PC-9 (cell line): ENCODE results near the gene PTGIR. TPM values are rescaled to one million over a fixed set of nuclear protein-coding genes. Genes with fewer than 3 reads are reported as not detected.

Experiments
- BruUV-seq: library from RNA; stranded (reverse); fragments of 400-500 nt; replicated peaks from 2 replicates; lab custom pipeline; 2021; lab: Mats Ljungman, UMichigan
- CTCF ChIA-PET: fragments of 300-600 bp; sonication (Branson Sonifier 250); formaldehyde crosslinking; loops from one replicate; lab custom pipeline; 2022; ENCODE audit warnings: antibody characterized with exemption; lab: Charles Lee
- POLR2A ChIA-PET: fragments of 300-600 bp; sonication (Branson Sonifier 250); formaldehyde crosslinking; loops from one replicate; lab custom pipeline; 2022; ENCODE audit warnings: antibody characterized with exemption; ENCODE audit not compliant: unreplicated experiment; lab: Charles Lee
- DNase-seq, 2 experiments: peaks; one replicate each; pipeline versions ENCODE4 v3.0.0 to v3.0.0-alpha.2; 2015 to 2022; ENCODE audit warnings: mixed read lengths in 1 of 2
- H2AFZ ChIP-seq: fragments of 200-600 bp; sonication (generic); 2 replicates; pipeline ENCODE4 v1.8.1; 2017; ENCODE audit warnings: antibody characterized with exemption
- H3F3A ChIP-seq: fragments of 200-600 bp; sonication (generic); 2 replicates; pipeline ENCODE4 v1.8.1; 2017; ENCODE audit warnings: antibody characterized with exemption, mild to moderate bottlenecking, low read depth; ENCODE audit not compliant: insufficient read depth
- H3K27ac ChIP-seq: fragments of 200-600 bp; sonication (generic); 2 replicates; pipeline ENCODE4 v1.6.1; 2016; ENCODE audit warnings: mixed run types
- H3K27me3 ChIP-seq: fragments of 200-600 bp; sonication (generic); 2 replicates; pipeline ENCODE4 v1.6.1; 2016; ENCODE audit warnings: low read depth, mixed run types; ENCODE audit not compliant: insufficient read depth
- H3K36me3 ChIP-seq: fragments of 200-600 bp; sonication (generic); 2 replicates; pipeline ENCODE4 v1.6.1; 2016; ENCODE audit warnings: low read depth, mixed run types
- H3K4me1 ChIP-seq: fragments of 200-600 bp; sonication (generic); replicated peaks from 2 replicates; pipeline ENCODE4 v1.6.1; 2016; ENCODE audit warnings: mixed run types; ENCODE audit not compliant: insufficient read depth
- H3K4me2 ChIP-seq: fragments of 200-600 bp; sonication (generic); 2 replicates; pipeline ENCODE4 v1.6.1; 2017; ENCODE audit warnings: mixed run types
- H3K4me3 ChIP-seq: fragments of 200-600 bp; sonication (generic); 2 replicates; pipeline ENCODE4 v1.6.1; 2016; ENCODE audit warnings: mixed run types
- H3K79me2 ChIP-seq: fragments of 200-600 bp; sonication (generic); 2 replicates; pipeline ENCODE4 v1.6.1; 2017; ENCODE audit warnings: low read depth, mixed run types
- H3K9me2 ChIP-seq: fragments of 200-600 bp; sonication (generic); 2 replicates; pipeline ENCODE4 v1.8.1; 2017; ENCODE audit warnings: mild to moderate bottlenecking; ENCODE audit not compliant: insufficient read depth
- H3K9me3 ChIP-seq: fragments of 200-600 bp; sonication (generic); 2 replicates; pipeline ENCODE4 v1.8.1; 2016; ENCODE audit warnings: low read depth; ENCODE audit not compliant: insufficient read depth
- H4K20me1 ChIP-seq: fragments of 200-600 bp; sonication (generic); 2 replicates; pipeline ENCODE4 v1.8.1; 2017; ENCODE audit not compliant: insufficient read depth
- CTCF ChIP-seq: fragments of 200-600 bp; sonication (generic); conservative IDR thresholded peaks from 2 replicates; pipeline ENCODE4 v1.6.1; 2017; ENCODE audit warnings: mixed run types, antibody characterized with exemption, mild to moderate bottlenecking, moderate library complexity
- EZH2 ChIP-seq: fragments of 200-600 bp; sonication (generic); IDR thresholded peaks from 2 replicates; pipeline ENCODE4 v1.8.0; 2017; ENCODE audit warnings: antibody characterized with exemption, low read depth
- intact Hi-C: fragments of 100-400 bp; cut with micrococcal nuclease; formaldehyde crosslinking; loops from one replicate; pipeline ENCODE4 v1.10.0; 2022; ENCODE audit not compliant: unreplicated experiment
- total RNA-seq: library from RNA; stranded (reverse); gene quantifications from 2 replicates; pipeline ENCODE4 v1.2.3, GENCODE V29; 2021

The PTGIR gene
- total RNA-seq, 1 experiment from 2014 or later = 0.28 TPM

GRCh38 chr19:46603752-46604231, 21.1 kb downstream of the PTGIR start:
- intact Hi-C loops = no loop called here
- no peaks in the 10 kb centered on the region for H3K9me2 ChIP-seq
- H3K27me3 ChIP-seq = no peaks in the 10 kb centered on the region
- TF ChIP-seq CTCF (no peak), EZH2 (no peak)
- peaks cover 10% of the 10 kb centered on the region; the same call in 1 of the 2 replicates for H3K36me3 ChIP-seq
- H3F3A ChIP-seq = peaks cover 4% of the 10 kb centered on the region; the same call in 1 of the 2 replicates
- no peaks in the 10 kb centered on the region for H3K9me3 ChIP-seq
- H4K20me1 ChIP-seq = no peaks in the 10 kb centered on the region
- no peak overlapping the region for H3K27ac ChIP-seq
- ChIA-PET CTCF (no interaction called here), POLR2A (no interaction called here)
- no peak overlapping the region for H3K4me3 ChIP-seq
- no peak overlapping the region for H2AFZ ChIP-seq
- DNase-seq = no peak
- no peak overlapping the region for H3K4me2 ChIP-seq
- BruUV-seq = no TSS peak
- peaks cover 12% of the 10 kb centered on the region; the same call in 1 of the 2 replicates for H3K4me1 ChIP-seq
- peaks cover 35% of the 10 kb centered on the region for H3K79me2 ChIP-seq

- H3K9me2 ChIP-seq = no peaks in the 10 kb centered on the region
- H3K4me1 ChIP-seq = peaks cover 12% of the 10 kb centered on the region; the same call in 1 of the 2 replicates
- H3F3A ChIP-seq = peaks cover 4% of the 10 kb centered on the region; the same call in 1 of the 2 replicates
- H4K20me1 ChIP-seq = no peaks in the 10 kb centered on the region
- H3K4me3 ChIP-seq = no peak overlapping the region
- POLR2A ChIA-PET = no interaction called here
- no peaks in the 10 kb centered on the region for H3K9me3 ChIP-seq
- CTCF ChIA-PET = no interaction called here
- 0 out of 2 replicates have a peak overlapping the region, but pooled peaks have one; percentile 89 for H3K4me2 ChIP-seq
- H3K27me3 ChIP-seq = no peaks in the 10 kb centered on the region
- peaks cover 7% of the 10 kb centered on the region; the same call in 1 of the 2 replicates for H3K36me3 ChIP-seq
- H3K79me2 ChIP-seq = peaks cover 35% of the 10 kb centered on the region
- TSS peak; percentile 22 for BruUV-seq
- no peak overlapping the region for H3K27ac ChIP-seq
- H2AFZ ChIP-seq = no peak overlapping the region
- intact Hi-C loops = no loop called here
- no peak for DNase-seq
- TF ChIP-seq CTCF (no peak), EZH2 (no peak)
Measured at GRCh38 chr19:46603195-46603637, 21.7 kb downstream of the PTGIR start.

DNA sequence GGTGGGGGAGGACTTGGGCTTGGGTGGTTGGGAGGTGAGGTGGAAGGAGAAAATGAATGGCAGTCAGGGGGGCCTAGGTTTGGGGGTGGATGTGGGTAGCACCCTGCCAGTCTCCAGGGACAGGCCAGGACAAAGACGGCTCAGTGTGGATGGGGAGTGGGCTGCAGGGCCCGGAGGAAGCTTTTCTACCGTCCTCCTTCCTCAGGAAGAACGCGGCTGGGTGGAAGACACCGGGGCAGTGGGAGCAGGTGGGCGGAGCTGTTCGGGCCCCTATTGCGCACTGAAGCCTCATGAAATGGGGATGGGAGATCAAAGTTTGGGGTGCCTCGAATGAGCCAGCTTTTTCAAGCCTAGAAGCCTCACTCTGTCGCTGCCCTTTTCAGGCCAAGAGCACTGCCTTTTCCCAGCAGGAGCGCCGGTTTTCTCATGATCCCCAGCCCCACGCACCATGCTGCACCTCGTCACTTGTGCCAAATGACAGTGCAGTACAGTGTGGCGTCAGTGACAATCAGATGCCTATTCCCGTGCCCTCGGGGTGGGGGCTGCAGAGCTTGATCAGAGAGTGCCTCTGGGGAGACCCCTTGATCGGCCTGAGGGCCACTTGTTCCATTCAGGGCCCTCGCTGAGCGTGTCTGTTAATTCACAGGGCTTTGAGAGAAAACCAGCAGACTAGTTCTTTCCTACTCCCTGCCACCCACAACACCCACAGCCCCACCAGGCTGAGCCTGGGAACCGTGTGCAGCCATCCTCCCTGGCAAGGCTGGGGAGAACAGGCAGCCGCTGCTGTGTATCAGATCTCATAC, 22.3 kb downstream of the PTGIR start:
- ChIA-PET POLR2A (no interaction called here), CTCF (interaction anchor here (0.9 to 2.6 kb wide), 2 partner anchors 11 to 59 kb away, joined by 4 to 11 read pairs; no protein-coding TSS in a partner anchor)
- intact Hi-C loops = no loop called here
- H3K36me3 ChIP-seq = peaks cover 7% of the 10 kb centered on the region; the same call in 1 of the 2 replicates
- peaks cover 4% of the 10 kb centered on the region; the same call in 1 of the 2 replicates for H3F3A ChIP-seq
- no peak overlapping the region for H2AFZ ChIP-seq
- no peak overlapping the region for H3K27ac ChIP-seq
- peaks cover 12% of the 10 kb centered on the region; the same call in 1 of the 2 replicates for H3K4me1 ChIP-seq
- H4K20me1 ChIP-seq = no peaks in the 10 kb centered on the region
- no peak for DNase-seq
- H3K27me3 ChIP-seq = no peaks in the 10 kb centered on the region
- H3K9me2 ChIP-seq = no peaks in the 10 kb centered on the region
- H3K79me2 ChIP-seq = peaks cover 35% of the 10 kb centered on the region
- peak overlapping the region; percentile 100 for H3K4me3 ChIP-seq
- no TSS peak for BruUV-seq
- no peak for TF ChIP-seq EZH2
- TF ChIP-seq CTCF = no peak
- no peaks in the 10 kb centered on the region for H3K9me3 ChIP-seq
- peak overlapping the region; percentile 89 for H3K4me2 ChIP-seq
